HG03439 (cell line): ENCODE measurements around the gene FIZ1.
A peak's percentile ranks its signal among the peaks of the same experiment; 100 is the strongest.

Experiments
- ATAC-seq: cut with Tn5 transposase; IDR thresholded peaks from one replicate; pipeline ENCODE4 v1.9.1; 2021; ENCODE audit warnings: mild to moderate bottlenecking, moderate library complexity; ENCODE audit not compliant: unreplicated experiment

Gene FIZ1

DNA sequence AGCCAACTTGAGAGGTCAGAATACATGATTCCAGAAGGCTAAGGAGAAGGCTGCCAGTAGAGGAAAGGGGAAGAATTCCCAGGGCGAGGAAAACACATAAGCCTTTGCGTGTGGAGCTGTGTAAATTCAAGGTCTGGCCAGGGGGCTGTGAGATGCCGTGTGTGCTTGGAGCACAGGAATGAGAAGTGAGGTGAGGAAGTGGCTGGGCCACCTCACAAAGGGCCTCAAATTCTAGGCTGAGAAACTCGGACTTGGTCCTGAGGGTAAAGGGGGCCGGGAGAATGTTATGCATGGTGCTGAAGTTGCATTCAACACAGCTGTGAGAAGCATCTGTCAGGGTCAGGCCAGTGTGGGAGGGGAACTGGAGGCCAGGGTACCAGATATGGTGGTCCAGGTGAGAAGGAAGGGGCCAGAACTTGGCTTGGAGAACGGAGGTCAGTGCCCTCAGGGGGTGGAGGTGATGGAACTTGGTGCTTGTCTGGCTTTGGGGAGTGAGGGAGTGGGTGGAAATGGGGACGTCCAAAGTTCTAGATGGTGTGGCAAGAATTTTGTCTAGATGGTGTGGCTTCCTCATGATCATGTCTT is 36.6 kb upstream of the FIZ1 start:
- ATAC-seq, result no peak

DNA sequence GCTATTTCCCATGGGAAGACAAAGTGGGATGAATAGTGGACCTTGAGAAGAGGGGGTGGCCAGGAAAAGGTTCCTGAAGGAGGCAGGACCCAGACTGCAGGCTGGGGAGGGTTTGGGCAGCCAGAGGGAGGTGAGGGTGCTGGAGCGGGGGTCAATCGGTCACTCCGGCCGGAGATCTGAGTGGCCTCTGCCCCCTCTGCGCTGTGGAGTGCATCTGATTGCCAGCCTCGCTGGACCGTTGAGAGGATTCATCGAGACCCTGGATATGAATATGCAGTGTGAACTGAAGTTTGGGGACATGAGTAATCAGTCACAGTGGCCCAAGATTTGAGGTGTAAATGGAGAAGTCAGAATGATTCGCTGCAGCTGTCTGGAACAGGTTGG is 36.0 kb upstream of the FIZ1 start:
- no peak for ATAC-seq

DNA sequence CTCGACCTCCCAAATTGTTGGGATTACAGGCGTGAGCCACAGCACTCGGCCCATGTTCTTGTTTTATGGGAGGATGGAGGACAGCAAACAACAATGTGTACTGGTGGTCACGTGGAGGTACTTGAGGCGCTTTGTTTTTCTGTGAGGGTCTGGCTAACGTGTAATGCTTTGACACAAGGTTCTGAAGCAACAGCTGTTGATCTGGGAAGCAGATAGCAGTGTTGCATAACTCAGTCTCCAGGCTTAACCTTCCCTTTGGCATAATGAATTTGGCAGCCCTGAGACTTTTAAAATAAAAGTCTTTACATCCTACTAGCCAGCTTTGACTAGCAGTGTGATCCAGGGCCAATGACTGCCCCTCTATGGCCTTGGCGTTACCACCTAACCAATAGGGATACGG is 34.5 kb upstream of the FIZ1 start:
- ATAC-seq, result no peak

DNA sequence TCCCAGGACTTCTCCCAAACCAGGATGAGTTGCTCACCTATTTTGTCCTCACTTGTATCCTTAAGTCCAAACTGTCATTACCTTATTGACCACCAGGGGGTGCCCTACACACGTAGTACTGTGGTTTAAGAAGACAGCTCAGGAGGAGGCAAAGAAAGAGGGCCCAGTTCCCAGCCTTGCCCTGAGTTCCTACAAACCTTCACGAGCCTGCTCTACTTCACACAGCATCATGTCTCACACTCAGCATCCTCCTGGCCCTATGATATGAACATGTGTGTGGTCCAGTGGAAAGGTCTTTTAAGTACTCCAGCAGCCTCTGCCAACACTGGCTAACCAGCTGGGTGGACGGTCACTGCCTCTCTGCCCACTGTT is 33.1 kb upstream of the FIZ1 start:
- ATAC-seq, result no peak

DNA sequence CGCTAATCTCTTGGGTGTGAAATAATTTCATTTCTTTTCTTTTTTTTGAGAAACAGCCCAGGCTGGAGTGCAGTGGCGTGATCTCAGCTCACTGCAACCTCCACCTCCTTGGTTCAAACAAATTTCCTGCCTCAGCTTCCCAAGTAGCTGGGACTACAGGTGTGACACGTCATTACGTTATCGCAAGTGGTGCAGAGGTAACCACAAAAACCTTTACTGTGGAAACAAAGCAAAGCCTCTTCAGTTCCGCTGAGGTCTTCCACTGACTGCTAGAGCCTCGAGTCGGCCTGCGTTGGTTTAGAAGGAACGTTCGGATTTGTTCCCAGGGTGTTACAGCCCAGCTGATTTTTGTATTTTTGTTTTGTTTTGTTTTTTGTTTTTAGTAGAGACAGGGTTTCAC is 27.0 kb upstream of the FIZ1 start:
- ATAC-seq, result no peak

DNA sequence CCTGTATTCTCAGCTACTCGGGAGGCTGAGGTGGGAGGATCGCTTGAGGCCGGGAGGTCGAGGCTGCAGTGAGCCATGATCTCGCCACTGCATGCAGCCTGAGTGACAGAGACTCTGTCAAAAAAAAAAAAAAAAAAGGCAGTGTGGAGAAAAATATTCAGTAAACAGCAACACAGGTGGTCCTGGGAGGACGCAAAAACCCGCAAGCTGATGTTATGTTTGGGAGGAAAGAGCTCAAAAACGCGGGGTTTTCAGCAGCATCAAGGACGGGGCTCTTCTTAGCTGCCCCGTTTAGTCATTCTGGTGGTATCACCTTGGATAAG is 25.6 kb upstream of the FIZ1 start:
- no peak for ATAC-seq

DNA sequence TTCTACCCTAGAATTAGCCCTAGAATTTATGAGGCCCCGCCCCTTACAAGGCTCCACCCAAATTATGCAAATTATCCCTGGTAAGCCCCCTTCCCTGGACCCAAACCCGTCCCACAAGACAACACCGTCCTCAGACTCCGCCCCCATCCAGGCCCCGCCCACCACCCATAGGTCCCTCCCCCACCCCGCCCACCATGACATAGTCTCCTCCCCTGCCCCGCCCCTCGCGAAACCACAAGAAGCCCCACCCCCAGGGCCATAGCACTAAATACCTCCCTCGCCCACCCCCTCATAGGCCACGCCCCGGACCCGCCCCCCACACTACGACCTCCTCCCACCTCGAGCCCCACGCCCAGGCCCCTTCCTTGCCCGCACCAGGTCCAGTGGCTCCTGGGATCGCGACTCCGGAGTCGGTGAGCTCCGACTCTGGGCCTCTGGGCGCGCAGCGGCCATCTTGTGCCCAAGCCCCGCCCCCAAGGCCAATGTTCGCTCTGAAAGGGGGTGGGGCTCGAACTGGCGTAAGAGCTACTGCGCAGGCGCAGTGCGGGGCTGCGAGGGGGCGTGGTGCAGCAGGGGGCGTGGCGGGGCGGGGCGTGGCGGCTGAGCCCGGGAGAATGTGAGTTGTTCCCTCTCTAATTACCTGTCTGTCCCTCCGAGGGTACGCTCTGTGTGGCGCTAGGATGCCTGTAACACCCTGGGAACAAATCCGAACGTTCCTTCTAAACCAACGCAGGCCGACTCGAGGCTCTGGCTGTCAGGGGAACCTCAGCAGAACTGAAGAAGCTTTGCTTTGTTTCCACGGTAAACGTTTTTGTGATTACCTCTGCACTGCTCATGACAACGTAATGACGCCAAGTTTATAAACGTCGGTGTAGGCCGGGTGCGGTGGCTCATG is 25.0 kb upstream of the FIZ1 start, which contains the start of gene ZNF784:
ZNF784 (minus strand) TSS at position 458 of the 895 bp plus-strand sequence; CDS start at position 453, 5 bp downstream.
- peak; percentile 47 for ATAC-seq

DNA sequence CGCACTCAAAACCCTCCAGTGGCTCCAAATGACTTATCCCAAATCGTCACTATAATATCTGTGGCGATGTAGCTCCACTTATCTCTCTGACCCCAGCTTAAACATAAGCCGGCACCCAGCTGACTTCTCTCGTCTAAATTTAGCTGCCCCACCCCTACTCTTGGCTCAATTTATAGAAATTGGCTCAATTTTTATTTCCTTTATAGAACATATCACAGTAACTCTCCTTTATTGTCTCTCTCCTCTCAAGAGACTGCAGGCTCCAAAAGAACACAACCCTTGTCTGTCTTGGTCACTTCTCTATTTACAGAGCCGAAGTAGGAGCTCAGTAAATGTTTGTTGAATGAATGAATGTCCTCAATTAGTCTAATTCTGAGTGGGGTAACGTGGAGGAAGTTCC is 24.2 kb upstream of the FIZ1 start:
- ATAC-seq, result no peak

DNA sequence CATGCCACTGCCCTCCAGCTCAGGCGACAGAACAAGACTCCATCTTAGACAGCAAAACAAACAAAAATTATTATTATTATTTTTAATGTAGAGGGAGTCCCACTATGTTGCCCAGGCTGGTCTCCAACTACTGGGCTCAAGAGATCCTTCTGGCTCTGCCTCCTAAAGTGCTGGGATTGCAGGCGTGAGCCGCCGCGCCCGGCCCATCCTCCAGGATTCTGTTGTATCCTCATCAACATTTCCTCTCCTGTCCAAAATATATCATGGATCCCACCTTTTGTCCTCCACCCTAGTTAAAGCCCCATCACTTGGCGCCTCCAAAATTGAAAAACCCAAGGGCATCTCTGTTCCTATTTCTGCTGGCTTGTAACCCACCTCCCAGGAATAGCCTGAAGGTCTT is 23.8 kb upstream of the FIZ1 start:
- no peak for ATAC-seq

DNA sequence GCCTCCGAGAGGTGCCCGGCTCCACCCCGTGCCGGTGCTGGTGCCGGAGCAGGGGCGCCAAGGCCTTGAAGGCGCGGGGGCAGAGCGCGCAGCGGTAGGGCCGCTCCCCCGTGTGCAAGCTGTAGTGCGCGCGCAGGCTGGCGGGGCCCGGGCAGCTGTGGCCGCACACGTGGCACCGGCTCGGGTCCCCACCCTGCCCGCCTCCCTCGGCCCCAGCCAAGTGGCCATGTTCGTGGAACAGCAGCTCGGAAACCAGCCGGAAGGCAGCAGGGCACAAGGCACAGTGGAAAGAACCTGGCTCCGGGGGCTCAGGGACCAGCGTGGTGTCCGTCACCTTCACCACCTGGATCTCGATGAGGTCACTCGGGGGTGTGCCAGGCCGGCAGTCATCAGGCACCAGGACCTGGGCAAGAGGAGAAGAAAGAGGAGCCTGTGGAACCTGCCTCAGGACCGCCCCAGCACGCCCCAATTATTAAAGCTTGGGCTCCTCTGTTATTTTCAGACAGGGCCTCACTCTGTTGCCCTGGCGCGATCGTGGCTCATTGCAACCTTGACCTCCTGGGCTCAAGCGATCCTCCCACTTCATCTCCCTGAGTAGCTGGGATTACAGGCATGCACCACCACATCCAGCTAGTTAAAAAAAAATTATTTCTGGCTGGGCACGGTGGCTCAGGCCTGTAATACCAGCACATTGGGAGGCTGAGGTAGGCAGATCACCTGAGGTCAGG is 23.1 kb upstream of the FIZ1 start:
- no peak for ATAC-seq

DNA sequence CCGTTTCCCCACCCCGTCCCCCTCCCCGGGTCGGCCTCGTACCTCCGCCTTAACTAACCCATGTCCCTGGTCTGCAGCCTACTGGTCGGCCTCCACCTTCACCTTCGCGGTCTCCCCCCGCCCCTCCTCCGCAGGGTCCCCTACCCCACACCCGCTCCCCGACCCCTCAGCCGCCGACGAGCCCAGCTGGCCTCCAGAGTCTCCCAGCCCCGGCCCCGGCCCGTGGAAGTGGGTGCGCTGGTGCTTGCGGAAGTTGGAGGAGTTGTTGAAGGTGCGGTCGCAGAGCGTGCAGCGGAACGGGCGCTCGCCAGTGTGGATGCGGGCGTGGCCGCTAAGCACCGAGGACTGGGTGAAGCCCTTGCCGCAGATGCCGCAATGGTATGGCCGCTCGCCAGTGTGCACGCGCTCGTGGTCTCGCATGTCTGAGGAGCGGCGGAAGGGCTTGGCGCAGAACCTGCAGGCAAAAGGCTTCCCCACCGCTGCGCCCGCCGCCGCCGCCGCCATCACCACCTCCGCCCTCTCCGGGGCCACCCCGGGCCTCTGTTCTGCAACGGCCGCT is 22.4 kb upstream of the FIZ1 start:
- ATAC-seq, result no peak

DNA sequence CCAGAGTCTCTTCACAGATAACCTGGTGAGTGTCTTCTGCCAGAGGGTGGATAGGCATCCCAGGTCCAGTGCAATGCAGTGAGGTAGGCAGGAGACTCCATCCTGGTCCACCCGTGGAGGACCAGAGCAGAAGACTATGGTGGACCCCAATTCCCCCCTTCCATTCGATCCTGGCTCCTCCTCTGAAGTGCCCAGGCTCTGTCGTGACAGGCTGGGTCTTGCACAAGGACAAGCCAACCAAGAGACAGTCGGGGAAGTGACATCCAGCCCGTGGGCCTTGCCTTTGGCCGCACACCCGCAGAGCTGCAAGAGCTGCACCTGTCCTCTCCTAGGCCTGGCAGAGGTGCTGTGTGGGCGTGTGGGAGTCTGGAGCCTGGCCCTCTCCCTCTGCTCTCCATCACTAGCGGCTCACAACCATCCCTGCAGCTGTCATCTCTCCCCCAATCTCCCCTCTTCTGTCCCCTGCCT is 21.9 kb upstream of the FIZ1 start:
- no peak for ATAC-seq

DNA sequence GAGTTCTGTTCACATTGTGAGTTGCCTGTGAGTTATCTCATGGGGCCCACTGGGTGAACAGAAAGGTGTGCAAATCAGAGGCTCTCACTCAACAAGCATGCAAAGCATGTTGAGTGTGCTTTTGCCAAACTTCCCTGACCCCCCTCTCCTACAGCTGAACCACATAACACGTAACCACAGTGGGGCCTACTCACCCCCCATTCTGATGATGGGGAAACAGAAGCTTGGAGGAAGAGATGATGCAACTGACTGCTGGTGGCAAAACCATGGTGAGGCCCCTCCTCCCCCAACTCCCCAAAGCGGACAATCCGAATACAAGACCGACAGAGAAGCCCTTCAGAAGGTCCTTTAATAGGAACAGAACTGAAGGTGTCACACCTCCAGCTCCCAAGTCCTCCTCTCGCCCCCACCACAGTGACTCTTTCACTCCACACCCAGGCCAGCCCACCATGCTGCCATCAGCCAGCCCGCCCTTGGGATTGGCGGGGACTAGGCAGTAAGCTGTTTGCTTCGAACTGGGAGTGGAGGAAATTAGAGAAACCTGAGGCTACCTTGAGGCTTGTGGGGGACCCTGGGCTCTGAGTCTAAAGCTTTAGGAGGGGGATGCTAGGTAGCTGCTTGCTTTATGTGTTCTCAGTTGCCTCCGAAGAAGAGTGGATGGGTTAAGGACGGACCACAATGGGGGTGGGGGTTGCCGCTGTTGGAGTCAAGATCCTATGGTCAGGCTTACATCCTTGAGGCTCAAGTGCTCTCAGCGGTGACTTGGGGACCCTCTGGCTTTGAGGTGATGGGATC is 21.3 kb upstream of the FIZ1 start:
- ATAC-seq, result no peak

DNA sequence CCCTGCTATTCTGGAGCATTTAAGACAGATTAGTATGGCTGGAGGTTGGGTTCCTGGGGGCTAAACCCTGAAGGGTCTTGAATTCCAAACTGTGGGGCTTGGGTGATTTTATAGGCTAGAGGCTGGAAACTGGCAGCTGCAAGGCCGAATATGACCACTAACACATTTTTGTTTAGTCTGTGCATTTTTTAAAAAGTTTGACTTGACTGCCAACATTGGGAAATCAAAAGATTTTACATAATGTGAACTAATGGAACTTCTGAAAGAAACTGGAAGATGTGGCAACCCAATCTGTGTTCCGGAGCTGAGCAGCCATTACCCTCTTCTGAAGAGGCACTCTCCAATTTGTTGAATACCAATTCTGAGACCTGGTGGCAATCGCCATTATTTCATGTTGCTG is 20.0 kb upstream of the FIZ1 start:
- no peak for ATAC-seq

DNA sequence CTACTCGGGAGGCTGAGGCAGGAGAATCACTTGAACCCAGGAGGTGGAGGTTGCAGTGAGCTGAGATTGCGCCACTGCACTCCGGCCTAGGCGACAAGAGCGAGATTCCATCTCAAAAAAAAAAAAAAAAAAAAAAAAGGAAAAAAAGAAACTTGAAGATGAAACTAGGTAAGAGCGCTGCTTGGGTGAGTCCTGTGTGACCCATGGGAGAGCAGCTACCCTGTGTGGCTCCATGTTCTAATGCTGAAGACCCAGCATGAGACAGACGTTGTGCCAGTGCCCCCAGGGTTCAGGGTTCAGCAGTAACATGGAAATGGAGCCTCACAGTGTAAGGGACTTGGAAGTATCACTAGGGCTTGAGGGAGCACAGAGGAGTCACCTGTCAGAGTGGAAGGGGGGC is 19.1 kb upstream of the FIZ1 start:
- ATAC-seq, result no peak

DNA sequence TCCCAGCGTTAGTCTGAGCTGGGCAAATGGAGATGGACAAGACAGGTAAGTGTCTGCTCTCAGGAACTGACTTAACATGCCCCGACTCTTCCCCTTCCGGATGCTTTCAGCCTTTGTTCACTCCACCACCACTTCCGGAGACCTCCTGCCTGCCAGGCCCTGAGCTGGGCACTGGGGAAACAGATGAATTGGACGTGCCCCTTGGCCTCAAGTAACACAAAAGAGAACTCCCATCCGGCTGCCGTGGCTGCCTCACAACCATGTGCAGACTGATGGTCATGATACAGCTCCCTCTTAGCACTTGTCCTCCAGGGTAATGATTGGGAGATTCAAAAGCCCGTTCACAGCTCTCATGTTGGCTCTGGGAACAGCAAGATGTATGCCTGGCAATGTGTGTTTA is 18.1 kb upstream of the FIZ1 start:
- ATAC-seq, result no peak

DNA sequence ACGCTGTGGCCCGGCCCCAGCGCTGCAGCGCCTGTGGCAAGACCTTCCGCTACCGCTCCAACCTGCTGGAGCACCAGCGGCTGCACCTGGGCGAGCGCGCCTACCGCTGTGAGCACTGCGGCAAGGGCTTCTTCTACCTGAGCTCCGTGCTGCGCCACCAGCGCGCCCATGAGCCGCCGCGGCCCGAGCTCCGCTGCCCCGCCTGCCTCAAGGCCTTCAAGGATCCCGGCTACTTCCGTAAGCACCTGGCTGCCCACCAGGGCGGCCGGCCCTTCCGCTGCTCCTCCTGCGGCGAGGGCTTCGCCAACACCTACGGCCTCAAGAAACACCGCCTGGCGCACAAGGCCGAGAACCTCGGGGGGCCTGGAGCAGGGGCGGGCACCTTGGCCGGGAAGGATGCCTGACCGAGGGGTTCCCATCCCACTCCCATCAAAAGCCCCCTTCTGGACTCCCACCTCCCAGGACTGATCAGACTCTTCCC is 17.1 kb upstream of the FIZ1 start:
- ATAC-seq, result no peak

DNA sequence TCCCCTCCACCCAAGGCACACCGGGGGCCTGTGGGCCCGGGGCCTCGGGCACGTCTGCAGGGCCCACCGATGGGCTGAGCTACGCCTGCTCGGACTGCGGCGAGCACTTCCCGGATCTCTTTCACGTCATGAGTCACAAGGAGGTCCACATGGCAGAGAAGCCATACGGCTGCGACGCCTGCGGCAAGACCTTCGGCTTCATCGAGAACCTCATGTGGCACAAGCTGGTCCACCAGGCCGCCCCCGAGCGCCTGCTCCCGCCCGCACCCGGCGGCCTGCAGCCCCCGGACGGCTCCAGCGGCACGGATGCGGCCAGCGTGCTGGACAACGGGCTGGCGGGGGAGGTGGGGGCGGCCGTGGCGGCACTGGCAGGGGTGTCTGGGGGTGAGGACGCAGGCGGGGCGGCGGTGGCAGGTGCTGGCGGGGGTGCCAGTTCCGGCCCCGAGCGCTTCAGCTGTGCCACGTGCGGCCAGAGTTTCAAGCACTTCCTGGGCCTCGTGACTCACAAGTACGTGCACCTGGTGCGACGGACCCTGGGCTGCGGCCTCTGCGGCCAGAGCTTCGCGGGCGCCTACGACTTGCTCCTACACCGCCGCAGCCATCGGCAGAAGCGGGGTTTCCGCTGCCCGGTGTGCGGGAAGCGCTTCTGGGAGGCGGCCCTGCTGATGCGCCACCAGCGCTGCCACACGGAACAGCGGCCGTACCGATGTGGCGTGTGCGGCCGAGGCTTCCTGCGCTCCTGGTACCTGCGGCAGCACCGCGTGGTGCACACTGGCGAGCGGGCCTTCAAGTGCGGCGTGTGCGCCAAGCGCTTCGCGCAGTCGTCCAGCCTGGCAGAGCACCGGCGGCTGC is 16.5 kb upstream of the FIZ1 start:
- no peak for ATAC-seq

DNA sequence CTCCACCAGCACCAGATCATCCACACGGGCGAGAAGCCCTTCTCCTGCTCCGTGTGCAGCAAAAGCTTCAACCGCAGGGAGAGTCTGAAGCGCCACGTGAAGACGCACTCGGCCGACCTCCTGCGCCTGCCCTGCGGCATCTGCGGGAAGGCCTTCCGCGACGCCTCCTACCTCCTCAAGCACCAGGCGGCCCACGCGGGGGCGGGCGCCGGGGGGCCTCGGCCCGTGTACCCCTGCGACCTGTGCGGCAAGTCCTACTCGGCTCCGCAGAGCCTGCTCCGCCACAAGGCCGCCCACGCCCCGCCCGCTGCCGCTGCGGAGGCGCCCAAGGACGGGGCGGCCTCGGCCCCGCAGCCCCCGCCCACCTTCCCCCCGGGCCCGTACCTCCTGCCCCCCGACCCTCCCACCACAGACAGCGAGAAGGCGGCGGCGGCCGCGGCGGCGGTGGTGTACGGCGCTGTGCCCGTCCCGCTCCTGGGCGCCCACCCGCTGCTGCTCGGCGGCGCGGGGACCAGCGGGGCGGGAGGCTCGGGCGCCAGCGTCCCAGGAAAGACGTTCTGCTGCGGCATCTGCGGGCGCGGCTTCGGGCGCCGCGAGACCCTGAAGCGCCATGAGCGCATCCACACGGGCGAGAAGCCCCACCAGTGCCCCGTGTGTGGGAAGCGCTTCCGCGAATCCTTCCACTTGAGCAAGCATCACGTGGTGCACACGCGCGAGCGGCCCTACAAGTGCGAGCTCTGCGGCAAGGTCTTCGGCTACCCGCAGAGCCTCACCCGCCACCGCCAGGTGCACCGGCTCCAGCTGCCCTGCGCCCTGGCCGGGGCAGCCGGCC is 15.6 kb upstream of the FIZ1 start:
- ATAC-seq, result no peak
